ENCODE data around the gene SHISA5. TPM values are rescaled to one million over a fixed set of nuclear protein-coding genes. Genes with fewer than 3 reads are reported as not detected.

The SHISA5 gene
- total RNA-seq, 1 donor from 2014 or later: 32.4 TPM

- Histone ChIP-seq H3K4me1 (ENCODE audit: control insufficient read depth in 3 of 3, insufficient read depth in 3 of 3, low read length in 3 of 3) (peaks cover 27 to 41% (median 33%) of the 10 kb centered on the region in 3 donors), H3K9ac (ENCODE audit: low read depth in 1 of 3, low read length in 3 of 3) (no peak overlapping the region), H3K4me3 (ENCODE audit: low read length in 3 of 3) (no peak overlapping the region), H3K9me3 (ENCODE audit: control insufficient read depth in 3 of 3, low read length in 3 of 3) (no peaks in the 10 kb centered on the region), H3K27me3 (ENCODE audit: control insufficient read depth in 3 of 3, insufficient read depth in 3 of 3, low read length in 3 of 3) (no peaks in the 10 kb centered on the region), H3K27ac (ENCODE audit: low read depth, low read length) (no peak overlapping the region), H3K36me3 (ENCODE audit: control insufficient read depth in 3 of 3, insufficient read depth in 3 of 3, low read length in 3 of 3) (no peaks in the 10 kb centered on the region)
These were observed 2.1 kb upstream of the SHISA5 start for GRCh38 chr3:48505968-48506504.

DNA sequence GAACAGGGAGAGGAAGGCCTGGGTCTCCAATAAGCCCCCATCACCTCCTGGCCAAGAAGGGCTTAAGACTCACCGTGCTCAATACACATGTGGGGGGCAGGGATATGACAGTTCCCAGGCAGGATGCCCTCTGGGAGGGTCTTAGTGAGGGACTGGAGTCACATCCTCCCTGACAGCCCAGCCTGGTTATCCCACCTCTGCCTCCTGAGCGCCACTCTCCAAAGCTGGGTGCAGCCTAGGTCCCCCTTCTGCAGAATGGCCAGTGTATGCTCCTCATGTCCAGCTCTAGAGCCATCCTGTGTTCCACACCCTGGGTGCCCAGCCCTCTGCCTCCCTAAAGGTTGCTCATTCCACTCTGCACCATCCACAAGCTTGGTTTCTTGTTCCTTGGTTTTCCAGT lies 1.2 kb upstream of the SHISA5 start:
- Histone ChIP-seq H3K9me3 (ENCODE audit: control insufficient read depth in 3 of 3, low read length in 3 of 3) (no peaks in the 10 kb centered on the region), H3K4me1 (ENCODE audit: control insufficient read depth in 3 of 3, insufficient read depth in 3 of 3, low read length in 3 of 3) (peaks cover 27 to 41% (median 33%) of the 10 kb centered on the region in 3 donors), H3K27ac (ENCODE audit: low read depth, low read length) (peak overlapping the region; percentile 92), H3K9ac (ENCODE audit: low read depth in 1 of 3, low read length in 3 of 3) (peak overlapping the region in 2 of 3 donors; percentile 80), H3K36me3 (ENCODE audit: control insufficient read depth in 3 of 3, insufficient read depth in 3 of 3, low read length in 3 of 3) (peaks cover 0 to under 1% (median 0%) of the 10 kb centered on the region in 3 donors), H3K27me3 (ENCODE audit: control insufficient read depth in 3 of 3, insufficient read depth in 3 of 3, low read length in 3 of 3) (no peaks in the 10 kb centered on the region), H3K4me3 (ENCODE audit: low read length in 3 of 3) (no peak overlapping the region)

GRCh38 chr3:48503401-48504050 lies 448 bp downstream of the SHISA5 start:
- Histone ChIP-seq H3K27me3 (ENCODE audit: control insufficient read depth in 3 of 3, insufficient read depth in 3 of 3, low read length in 3 of 3) (no peaks in the 10 kb centered on the region), H3K27ac (ENCODE audit: low read depth, low read length) (peak overlapping the region; percentile 92), H3K36me3 (ENCODE audit: control insufficient read depth in 3 of 3, insufficient read depth in 3 of 3, low read length in 3 of 3) (peaks cover 2 to 5% (median 2%) of the 10 kb centered on the region in 3 donors), H3K9me3 (ENCODE audit: control insufficient read depth in 3 of 3, low read length in 3 of 3) (no peaks in the 10 kb centered on the region), H3K9ac (ENCODE audit: low read depth in 1 of 3, low read length in 3 of 3) (peak overlapping the region; percentile 75 to 79 (median 76)), H3K4me1 (ENCODE audit: control insufficient read depth in 3 of 3, insufficient read depth in 3 of 3, low read length in 3 of 3) (peaks cover 27 to 41% (median 33%) of the 10 kb centered on the region in 3 donors), H3K4me3 (ENCODE audit: low read length in 3 of 3) (peak overlapping the region; percentile 71 to 81 (median 74))

DNA sequence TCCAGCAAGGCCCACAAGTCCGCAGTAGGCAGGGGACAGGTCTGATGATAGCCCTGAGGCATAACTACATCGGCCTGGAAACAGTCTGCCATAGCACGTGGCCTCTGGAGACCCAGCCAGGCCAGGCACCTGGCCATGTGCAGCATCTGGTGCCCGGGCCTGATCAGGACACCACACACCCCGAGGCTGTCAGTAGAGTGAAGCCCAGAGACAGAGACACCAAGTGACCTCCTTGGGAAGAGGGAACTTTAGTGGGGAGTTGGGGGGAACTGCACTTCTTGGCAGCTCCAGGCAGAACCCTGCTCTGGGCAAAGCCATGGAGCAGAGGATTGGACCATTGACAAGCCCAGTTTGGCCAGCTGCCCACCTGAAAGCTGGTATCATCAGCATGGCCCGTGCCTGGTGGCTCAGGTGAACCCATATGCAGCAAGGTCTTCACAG lies 1.2 kb downstream of the SHISA5 start:
- Histone ChIP-seq H3K9me3 (ENCODE audit: control insufficient read depth in 3 of 3, low read length in 3 of 3) (peaks cover 0 to 3% (median 0%) of the 10 kb centered on the region in 3 donors), H3K9ac (ENCODE audit: low read depth in 1 of 3, low read length in 3 of 3) (peak overlapping the region; percentile 75 to 79 (median 76)), H3K4me1 (ENCODE audit: control insufficient read depth in 3 of 3, insufficient read depth in 3 of 3, low read length in 3 of 3) (peaks cover 27 to 38% (median 33%) of the 10 kb centered on the region in 3 donors), H3K27ac (ENCODE audit: low read depth, low read length) (peak overlapping the region; percentile 92), H3K36me3 (ENCODE audit: control insufficient read depth in 3 of 3, insufficient read depth in 3 of 3, low read length in 3 of 3) (peaks cover 2 to 7% (median 5%) of the 10 kb centered on the region in 3 donors), H3K27me3 (ENCODE audit: control insufficient read depth in 3 of 3, insufficient read depth in 3 of 3, low read length in 3 of 3) (no peaks in the 10 kb centered on the region), H3K4me3 (ENCODE audit: low read length in 3 of 3) (peak overlapping the region; percentile 71 to 81 (median 74))

DNA sequence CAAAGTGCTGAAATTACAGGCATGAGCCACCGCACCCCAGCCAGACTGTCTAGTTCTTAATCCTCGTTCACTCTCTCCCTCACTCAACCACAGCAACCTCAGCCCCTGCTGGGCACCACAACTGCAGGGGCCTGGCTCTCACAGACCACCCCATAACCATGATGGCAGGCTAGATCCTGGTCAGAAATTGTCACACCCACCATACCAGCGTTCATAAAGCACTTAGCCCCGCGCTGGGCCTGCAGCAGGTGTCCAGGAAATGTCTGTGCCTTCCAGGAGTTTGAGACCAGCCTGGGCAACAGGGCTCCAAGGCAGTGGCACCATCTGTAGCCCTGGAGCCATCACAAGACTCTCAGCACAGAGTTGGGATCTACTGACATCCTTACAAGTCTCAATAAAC lies 1.9 kb downstream of the SHISA5 start:
- Histone ChIP-seq H3K4me1 (ENCODE audit: control insufficient read depth in 3 of 3, insufficient read depth in 3 of 3, low read length in 3 of 3) (peaks cover 24 to 31% (median 27%) of the 10 kb centered on the region in 3 donors), H3K4me3 (ENCODE audit: low read length in 3 of 3) (no peak overlapping the region), H3K36me3 (ENCODE audit: control insufficient read depth in 3 of 3, insufficient read depth in 3 of 3, low read length in 3 of 3) (peaks cover 2 to 7% (median 5%) of the 10 kb centered on the region in 3 donors), H3K27me3 (ENCODE audit: control insufficient read depth in 3 of 3, insufficient read depth in 3 of 3, low read length in 3 of 3) (no peaks in the 10 kb centered on the region), H3K9me3 (ENCODE audit: control insufficient read depth in 3 of 3, low read length in 3 of 3) (peaks cover 0 to 3% (median 0%) of the 10 kb centered on the region in 3 donors), H3K27ac (ENCODE audit: low read depth, low read length) (peak overlapping the region; percentile 92), H3K9ac (ENCODE audit: low read depth in 1 of 3, low read length in 3 of 3) (peak overlapping the region in 1 of 3 donors; percentile 79)

- Histone ChIP-seq H3K4me1 (ENCODE audit: control insufficient read depth in 3 of 3, insufficient read depth in 3 of 3, low read length in 3 of 3) (peaks cover 24 to 31% (median 27%) of the 10 kb centered on the region in 3 donors), H3K36me3 (ENCODE audit: control insufficient read depth in 3 of 3, insufficient read depth in 3 of 3, low read length in 3 of 3) (peaks cover 2 to 7% (median 5%) of the 10 kb centered on the region in 3 donors), H3K27ac (ENCODE audit: low read depth, low read length) (no peak overlapping the region), H3K4me3 (ENCODE audit: low read length in 3 of 3) (no peak overlapping the region), H3K9me3 (ENCODE audit: control insufficient read depth in 3 of 3, low read length in 3 of 3) (peaks cover 0 to 3% (median 0%) of the 10 kb centered on the region in 3 donors), H3K27me3 (ENCODE audit: control insufficient read depth in 3 of 3, insufficient read depth in 3 of 3, low read length in 3 of 3) (no peaks in the 10 kb centered on the region), H3K9ac (ENCODE audit: low read depth in 1 of 3, low read length in 3 of 3) (no peak overlapping the region)
These were observed 2.8 kb downstream of the SHISA5 start for GRCh38 chr3:48501196-48501595.

DNA sequence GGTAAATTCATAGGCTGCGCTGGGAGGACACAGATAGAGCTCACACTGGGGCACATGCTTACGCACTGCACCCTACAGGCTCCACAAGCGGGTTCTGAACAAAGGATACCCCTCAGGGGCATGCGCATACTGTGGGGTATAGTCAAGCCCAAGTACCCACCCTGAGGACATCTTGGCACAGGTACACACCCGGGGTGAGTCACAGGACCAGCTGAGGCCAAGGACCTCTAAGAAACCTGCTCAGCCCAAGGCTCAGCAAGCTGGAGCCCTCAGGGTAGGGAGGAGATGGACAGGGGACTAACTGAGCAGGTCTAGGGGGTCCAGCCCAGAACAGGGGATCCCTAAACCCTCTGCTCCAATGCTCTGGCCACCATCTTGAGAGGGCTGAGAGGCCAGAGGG lies 3.3 kb downstream of the SHISA5 start:
- no peak overlapping the region for H3K27ac ChIP-seq (ENCODE audit: low read depth, low read length)
- H3K9ac ChIP-seq (ENCODE audit: low read depth in 1 of 3, low read length in 3 of 3): no peak overlapping the region
- no peak overlapping the region for H3K4me3 ChIP-seq (ENCODE audit: low read length in 3 of 3)
- H3K9me3 ChIP-seq (ENCODE audit: control insufficient read depth in 3 of 3, low read length in 3 of 3): peaks cover 0 to 3% (median 0%) of the 10 kb centered on the region in 3 donors
- H3K36me3 ChIP-seq (ENCODE audit: control insufficient read depth in 3 of 3, insufficient read depth in 3 of 3, low read length in 3 of 3): peaks cover 2 to 7% (median 5%) of the 10 kb centered on the region in 3 donors
- H3K27me3 ChIP-seq (ENCODE audit: control insufficient read depth in 3 of 3, insufficient read depth in 3 of 3, low read length in 3 of 3): no peaks in the 10 kb centered on the region
- peaks cover 24 to 31% (median 27%) of the 10 kb centered on the region in 3 donors for H3K4me1 ChIP-seq (ENCODE audit: control insufficient read depth in 3 of 3, insufficient read depth in 3 of 3, low read length in 3 of 3)

DNA sequence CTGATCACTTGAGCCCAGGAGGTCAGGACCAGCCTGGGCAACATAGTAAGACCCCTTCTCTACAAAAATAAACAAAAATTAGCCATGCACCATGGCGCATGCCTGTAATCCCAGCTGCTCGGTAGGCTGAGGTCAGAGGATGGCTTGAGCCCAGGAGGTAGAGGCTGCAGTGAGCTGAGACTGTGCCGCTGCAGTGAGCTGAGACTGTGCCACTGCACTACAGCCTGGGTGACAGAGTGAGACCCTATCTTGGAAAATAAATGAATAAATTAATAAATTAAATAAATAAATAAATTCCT lies 10.8 kb downstream of the SHISA5 start:
- Histone ChIP-seq H3K36me3 (ENCODE audit: control insufficient read depth in 3 of 3, insufficient read depth in 3 of 3, low read length in 3 of 3) (peaks cover 0 to 2% (median 0%) of the 10 kb centered on the region in 3 donors), H3K9me3 (ENCODE audit: control insufficient read depth in 3 of 3, low read length in 3 of 3) (peaks cover 0 to under 1% (median 0%) of the 10 kb centered on the region in 3 donors), H3K4me1 (ENCODE audit: control insufficient read depth in 3 of 3, insufficient read depth in 3 of 3, low read length in 3 of 3) (no peaks in the 10 kb centered on the region), H3K9ac (ENCODE audit: low read depth in 1 of 3, low read length in 3 of 3) (no peak overlapping the region), H3K27me3 (ENCODE audit: control insufficient read depth in 3 of 3, insufficient read depth in 3 of 3, low read length in 3 of 3) (no peaks in the 10 kb centered on the region), H3K27ac (ENCODE audit: low read depth, low read length) (no peak overlapping the region), H3K4me3 (ENCODE audit: low read length in 3 of 3) (no peak overlapping the region)

DNA sequence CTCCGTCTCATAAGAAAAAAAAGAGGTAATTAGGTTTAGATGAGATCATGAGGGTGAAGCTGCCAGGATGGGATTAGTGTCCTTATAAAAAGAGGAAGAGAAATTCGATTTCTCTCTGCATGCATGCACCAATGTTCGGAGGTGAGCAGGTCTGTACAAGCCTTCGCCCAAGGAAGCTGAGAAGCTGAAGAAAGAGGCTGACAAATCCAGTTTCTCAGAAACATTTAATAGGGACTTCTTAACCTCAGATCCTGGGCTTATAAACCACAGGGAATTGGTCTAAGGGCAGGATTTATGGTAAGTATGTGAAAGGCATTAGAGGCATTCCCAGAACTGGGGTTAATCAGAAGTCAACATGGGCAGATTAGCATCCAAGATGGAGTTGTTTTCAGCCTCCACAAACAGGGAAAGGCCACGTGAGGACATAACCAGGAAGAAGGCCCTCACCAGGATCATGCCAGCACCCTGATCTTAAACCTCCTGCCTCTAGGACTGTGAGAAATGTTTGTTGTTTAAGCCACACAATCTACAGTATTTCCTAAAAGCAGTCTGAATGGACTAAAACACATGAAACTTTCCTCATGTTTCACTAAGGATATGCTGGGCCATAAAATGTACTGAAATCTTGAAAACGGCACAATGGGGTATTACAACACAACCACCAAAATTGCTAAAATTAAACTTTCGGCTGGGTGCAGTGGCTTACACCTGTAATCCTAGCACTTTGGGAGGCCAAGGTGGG lies 11.3 kb downstream of the SHISA5 start:
- no peaks in the 10 kb centered on the region for H3K4me1 ChIP-seq (ENCODE audit: control insufficient read depth in 3 of 3, insufficient read depth in 3 of 3, low read length in 3 of 3)
- no peaks in the 10 kb centered on the region for H3K9me3 ChIP-seq (ENCODE audit: control insufficient read depth in 3 of 3, low read length in 3 of 3)
- H3K9ac ChIP-seq (ENCODE audit: low read depth in 1 of 3, low read length in 3 of 3): no peak overlapping the region
- H3K27me3 ChIP-seq (ENCODE audit: control insufficient read depth in 3 of 3, insufficient read depth in 3 of 3, low read length in 3 of 3): no peaks in the 10 kb centered on the region
- H3K36me3 ChIP-seq (ENCODE audit: control insufficient read depth in 3 of 3, insufficient read depth in 3 of 3, low read length in 3 of 3): no peaks in the 10 kb centered on the region
- no peak overlapping the region for H3K4me3 ChIP-seq (ENCODE audit: low read length in 3 of 3)
- no peak overlapping the region for H3K27ac ChIP-seq (ENCODE audit: low read depth, low read length)

GRCh38 chr3:48486952-48487351 lies 17.0 kb downstream of the SHISA5 start:
- no peak overlapping the region for H3K4me3 ChIP-seq (ENCODE audit: low read length in 3 of 3)
- no peaks in the 10 kb centered on the region for H3K4me1 ChIP-seq (ENCODE audit: control insufficient read depth in 3 of 3, insufficient read depth in 3 of 3, low read length in 3 of 3)
- H3K9ac ChIP-seq (ENCODE audit: low read depth in 1 of 3, low read length in 3 of 3): no peak overlapping the region
- H3K27ac ChIP-seq (ENCODE audit: low read depth, low read length): no peak overlapping the region
- H3K36me3 ChIP-seq (ENCODE audit: control insufficient read depth in 3 of 3, insufficient read depth in 3 of 3, low read length in 3 of 3): no peaks in the 10 kb centered on the region
- no peaks in the 10 kb centered on the region for H3K27me3 ChIP-seq (ENCODE audit: control insufficient read depth in 3 of 3, insufficient read depth in 3 of 3, low read length in 3 of 3)
- H3K9me3 ChIP-seq (ENCODE audit: control insufficient read depth in 3 of 3, low read length in 3 of 3): no peaks in the 10 kb centered on the region

Data from skeletal muscle tissue (tissue), 4 donors.